ENCODE measurements around the gene IFT25. TPM values are rescaled to one million over a fixed set of nuclear protein-coding genes. Genes with fewer than 3 reads are reported as not detected.

Gene IFT25
- total and polyA plus RNA-seq, 2 donors (not counting 3 experiments of a cell fraction or from before 2014, with no cell fraction given): 13.0 to 34.0 TPM

DNA sequence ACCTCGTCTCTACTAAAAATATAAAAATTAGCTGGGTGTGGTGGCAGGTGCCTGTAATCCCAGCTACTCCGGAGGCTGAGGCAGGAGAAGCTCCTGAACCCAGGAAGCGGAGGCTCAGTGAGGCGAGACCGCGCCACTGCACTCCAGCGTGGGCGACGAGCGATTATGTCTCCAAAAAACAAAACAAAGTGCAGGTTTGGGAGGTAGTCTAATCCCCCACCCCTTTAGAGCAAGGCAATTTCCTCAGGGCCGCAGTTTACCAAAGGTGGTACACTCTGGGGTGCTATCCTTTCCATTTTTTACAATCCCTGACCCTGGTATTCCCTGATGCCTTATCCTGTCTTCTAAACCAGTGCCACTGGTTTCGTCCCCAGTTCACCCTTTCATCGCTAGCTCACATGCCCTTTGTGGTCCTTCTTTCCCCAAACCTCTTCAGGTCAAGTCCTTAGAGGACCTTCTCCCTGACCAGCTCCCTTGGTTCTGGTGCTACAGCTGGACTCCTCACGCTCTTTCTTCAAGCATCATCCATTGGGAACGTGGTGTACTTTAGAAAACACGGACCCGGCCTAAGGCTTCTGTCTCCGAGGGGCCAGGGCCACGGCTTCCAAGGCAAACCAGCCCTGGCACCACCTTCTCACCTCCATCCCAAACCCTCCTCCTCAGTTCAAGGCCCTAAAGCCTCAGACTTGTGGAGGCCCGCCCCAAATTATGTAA is 873 bp downstream of the IFT25 start:
- Histone ChIP-seq H3K9me3 (replicated peaks; ENCODE audit: control insufficient read depth, insufficient read depth, low read length) (no peaks in the 10 kb centered on the region), H2AFZ (ENCODE audit: low read depth, low read length) (peak overlapping the region; percentile 100), H3K27ac (ENCODE audit: insufficient read depth, low read depth, low read length) (peak overlapping the region; percentile 43), H3K4me2 (ENCODE audit: insufficient read depth, low read length) (peak overlapping the region; percentile 96), H3K79me2 (ENCODE audit: control insufficient read depth, insufficient read depth, low read length) (peaks cover 33% of the 10 kb centered on the region), H3K27me3 (ENCODE audit: control insufficient read depth in 2 of 2, insufficient read depth in 2 of 2, low read length in 2 of 2) (no peaks in the 10 kb centered on the region), H3K36me3 (ENCODE audit: control insufficient read depth in 2 of 2, extremely low read depth in 1 of 2, insufficient read depth in 2 of 2, low read length in 2 of 2) (no peaks in the 10 kb centered on the region), H3K9ac (replicated peaks; ENCODE audit: extremely low read depth, insufficient read depth, low read length) (peak overlapping the region; percentile 75), H3K4me1 (ENCODE audit: control insufficient read depth, extremely low read depth, insufficient read depth, low read length) (peaks cover 20% of the 10 kb centered on the region), H3K4me3 (replicated peaks in 1 of 3; ENCODE audit: insufficient read depth in 1 of 3, low read depth in 1 of 3, low read length in 3 of 3) (peak overlapping the region; percentile 88 to 95 (median 91)), H4K20me1 (replicated peaks; ENCODE audit: control insufficient read depth, extremely low read depth, insufficient read depth, low read length) (no peaks in the 10 kb centered on the region), H3K9me1 (replicated peaks; ENCODE audit: control insufficient read depth, extremely low read depth, insufficient read depth, low read length) (no peaks in the 10 kb centered on the region)
- dilution Hi-C loops (cut with MboI; ENCODE audit: extremely low pct_ligation_motif_present, low sequenced_read_pairs) (no loop called here), intact Hi-C loops (cut with micrococcal nuclease) (loop anchor here (1.0 to 2.0 kb wide), 2 partner anchors 55 to 544 kb away; partner anchors contain the start of gene YIPF1)
- POLR2A ChIA-PET: interaction anchor here (0.5 kb wide), 1 partner anchor 462 kb away, joined by 3 read pairs; no protein-coding TSS in a partner anchor
- BruUV-seq (replicated peaks): TSS peak; percentile 17
- CTCF ChIA-PET: interaction anchor here (1.0 to 2.2 kb wide), 9 partner anchors 9 to 229 kb away, joined by 3 to 22 read pairs (median 8); partner anchors contain the start of gene YIPF1
- TF ChIP-seq, protein P1, sequence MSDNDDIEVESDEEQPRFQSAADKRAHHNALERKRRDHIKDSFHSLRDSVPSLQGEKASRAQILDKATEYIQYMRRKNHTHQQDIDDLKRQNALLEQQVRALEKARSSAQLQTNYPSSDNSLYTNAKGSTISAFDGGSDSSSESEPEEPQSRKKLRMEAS (IDR thresholded peaks at IDR 0.05; ENCODE audit: insufficient read depth, insufficient read length): no peak
- TF ChIP-seq GATA2 (IDR thresholded peaks at IDR 0.05; ENCODE audit: insufficient read depth, insufficient read length, low read depth, low read length) (no peak), POLR2A (IDR thresholded peaks at IDR 0.05; ENCODE audit: low read depth, low read length) (no peak), MYC (IDR thresholded peaks at IDR 0.05; ENCODE audit: low read depth, low read length) (no peak), POLR2AphosphoS5 (IDR thresholded peaks at IDR 0.05; ENCODE audit: insufficient read depth, low read depth, low read length) (no peak), JUN (IDR thresholded peaks at IDR 0.05; ENCODE audit: borderline replicate concordance, insufficient read depth, insufficient read length, low read depth) (no peak), FOS (IDR thresholded peaks at IDR 0.05; ENCODE audit: borderline replicate concordance, insufficient read depth, low read length) (no peak), EZH2 (IDR thresholded peaks at IDR 0.05; ENCODE audit: borderline replicate concordance, low read depth, low read length, severe bottlenecking) (no peak)
- TF ChIP-seq, protein P2, sequence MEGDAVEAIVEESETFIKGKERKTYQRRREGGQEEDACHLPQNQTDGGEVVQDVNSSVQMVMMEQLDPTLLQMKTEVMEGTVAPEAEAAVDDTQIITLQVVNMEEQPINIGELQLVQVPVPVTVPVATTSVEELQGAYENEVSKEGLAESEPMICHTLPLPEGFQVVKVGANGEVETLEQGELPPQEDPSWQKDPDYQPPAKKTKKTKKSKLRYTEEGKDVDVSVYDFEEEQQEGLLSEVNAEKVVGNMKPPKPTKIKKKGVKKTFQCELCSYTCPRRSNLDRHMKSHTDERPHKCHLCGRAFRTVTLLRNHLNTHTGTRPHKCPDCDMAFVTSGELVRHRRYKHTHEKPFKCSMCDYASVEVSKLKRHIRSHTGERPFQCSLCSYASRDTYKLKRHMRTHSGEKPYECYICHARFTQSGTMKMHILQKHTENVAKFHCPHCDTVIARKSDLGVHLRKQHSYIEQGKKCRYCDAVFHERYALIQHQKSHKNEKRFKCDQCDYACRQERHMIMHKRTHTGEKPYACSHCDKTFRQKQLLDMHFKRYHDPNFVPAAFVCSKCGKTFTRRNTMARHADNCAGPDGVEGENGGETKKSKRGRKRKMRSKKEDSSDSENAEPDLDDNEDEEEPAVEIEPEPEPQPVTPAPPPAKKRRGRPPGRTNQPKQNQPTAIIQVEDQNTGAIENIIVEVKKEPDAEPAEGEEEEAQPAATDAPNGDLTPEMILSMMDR (IDR thresholded peaks at IDR 0.05; ENCODE audit: extremely low read depth in 1 of 2, insufficient read depth in 1 of 2, low read depth in 1 of 2, low read length in 2 of 2): no peak
- FAIRE-seq (no peak), DNase-seq (ENCODE audit: low read depth, low spot score) (no peak)

All from endothelial cell of umbilical vein (primary cell).